HepG2 (cell line): ENCODE data around the gene ADGRF5.

Experiments
- CTCF ChIP-seq: sonication (generic); formaldehyde crosslinking; IDR thresholded peaks from 2 replicates; pipeline ENCODE4 v1.5.0; 2020; ENCODE audit warnings: mild to moderate bottlenecking, missing genetic modification reagents, moderate library complexity
- DRAP1 ChIP-seq: IDR thresholded peaks from 2 replicates; pipeline ENCODE4 v1.6.1; 2016; ENCODE audit warnings: missing genetic modification reagents, missing compliant biosample characterization
- EP300 ChIP-seq, 3 experiments: sonication (generic) in 1 of 3; formaldehyde crosslinking in 1 of 3; IDR thresholded peaks; 2 replicates each; pipeline versions ENCODE4 v1.5.1 to v1.6.1; 2011 to 2020; ENCODE audit warnings: low read depth in 2 of 3, low read length in 2 of 3, borderline replicate concordance in 1 of 3, improper control_type of control experiment in 1 of 3, mild to moderate bottlenecking in 1 of 3, missing genetic modification reagents in 1 of 3, moderate library complexity in 1 of 3
- FOXO4 ChIP-seq: sonication (generic); formaldehyde crosslinking; conservative IDR thresholded peaks from 2 replicates; pipeline ENCODE4 v1.8.1; 2023; ENCODE audit warnings: missing genetic modification reagents
- GLMP ChIP-seq: sonication (generic); formaldehyde crosslinking; IDR thresholded peaks from 2 replicates; pipeline ENCODE4 v1.9.0; 2021; ENCODE audit warnings: missing genetic modification reagents, mild to moderate bottlenecking, borderline replicate concordance
- NFYB ChIP-seq: sonication (generic); formaldehyde crosslinking; IDR thresholded peaks from 2 replicates; pipeline ENCODE4 v1.4.0; 2020; ENCODE audit warnings: missing genetic modification reagents
- POLR2AphosphoS5 ChIP-seq: IDR thresholded peaks from 2 replicates; pipeline ENCODE4 v1.6.1; 2012; ENCODE audit warnings: low read depth, low read length
- ZBTB33 ChIP-seq: sonication (generic); formaldehyde crosslinking; IDR thresholded peaks from 2 replicates; pipeline ENCODE4 v1.4.0; 2020; ENCODE audit warnings: missing genetic modification reagents
- ZNF446 ChIP-seq: sonication (generic); formaldehyde crosslinking; IDR thresholded peaks from 2 replicates; pipeline ENCODE4 v1.5.0; 2020; ENCODE audit warnings: mild to moderate bottlenecking, missing genetic modification reagents
- ZNF512 ChIP-seq: sonication (generic); formaldehyde crosslinking; IDR thresholded peaks from 2 replicates; pipeline ENCODE4 v1.4.0; 2020; ENCODE audit warnings: mild to moderate bottlenecking, missing genetic modification reagents
- ZNF670 ChIP-seq: sonication (generic); formaldehyde crosslinking; IDR thresholded peaks from 2 replicates; pipeline ENCODE4 v1.8.0; 2022; ENCODE audit warnings: mild to moderate bottlenecking, missing genetic modification reagents, borderline replicate concordance
- ZNF766 ChIP-seq: sonication (generic); formaldehyde crosslinking; IDR thresholded peaks from 2 replicates; pipeline ENCODE4 v1.5.0; 2020; ENCODE audit warnings: missing genetic modification reagents, borderline replicate concordance

GRCh38 chr6:46961232-46961631, 39.5 kb upstream of the ADGRF5 start:
- no peak for TF ChIP-seq ZNF670 (CRISPR knock-in tag)
- TF ChIP-seq ZNF512 (CRISPR knock-in tag) = no peak
- TF ChIP-seq POLR2AphosphoS5 = no peak
- no peak for TF ChIP-seq FOXO4 (CRISPR knock-in tag)
- TF ChIP-seq GLMP (CRISPR knock-in tag) = no peak
- TF ChIP-seq NFYB (CRISPR knock-in tag) = no peak
- TF ChIP-seq CTCF (CRISPR knock-in tag) = no peak
- TF ChIP-seq ZNF446 (CRISPR knock-in tag) = no peak
- no peak for TF ChIP-seq ZNF766
- no peak for TF ChIP-seq ZBTB33
- TF ChIP-seq EP300 (IDR thresholded peaks at IDR 0.05; ENCODE audit: low read depth in 2 of 2, low read length in 2 of 2) = no peak
- TF ChIP-seq EP300 (CRISPR knock-in tag; IDR thresholded peaks at IDR 0.05; ENCODE audit: borderline replicate concordance) = no peak
- TF ChIP-seq DRAP1 (CRISPR knock-in tag) = no peak
